Activated T-cell treated with anti-CD3 and anti-CD28 coated beads, Interleukin-2, amount 50 U/mL, for 48 hours (primary cell): ENCODE data around the gene SH3RF1.

Experiments used
- DNase-seq, 2 experiments: peaks; one replicate each; pipeline ENCODE4 v3.0.0-alpha.2; 2020

Gene SH3RF1

GRCh38 chr4:169127314-169127713, 143.4 kb downstream of the SH3RF1 start:
- no peak for DNase-seq

- DNase-seq, result no peak
Measured at GRCh38 chr4:169124661-169125060, 146.1 kb downstream of the SH3RF1 start.

GRCh38 chr4:169122422-169122821, 148.3 kb downstream of the SH3RF1 start:
- no peak for DNase-seq

GRCh38 chr4:169121861-169122382, 148.8 kb downstream of the SH3RF1 start:
- DNase-seq, result no peak

GRCh38 chr4:169120624-169121023, 150.1 kb downstream of the SH3RF1 start:
- DNase-seq, result no peak

- DNase-seq, result no peak
Measured at GRCh38 chr4:169119536-169119935, 151.2 kb downstream of the SH3RF1 start.

- no peak for DNase-seq
Measured at GRCh38 chr4:169117591-169118081, 153.1 kb downstream of the SH3RF1 start.

GRCh38 chr4:169116270-169116901, 154.4 kb downstream of the SH3RF1 start:
- no peak for DNase-seq

- peak in 1 of 2 experiments; percentile 20 for DNase-seq
Measured at GRCh38 chr4:169115897-169116254, 154.9 kb downstream of the SH3RF1 start.

- DNase-seq, result no peak
Measured at GRCh38 chr4:169115144-169115896, 155.4 kb downstream of the SH3RF1 start.

GRCh38 chr4:169114341-169114974, 156.3 kb downstream of the SH3RF1 start:
- DNase-seq, result no peak

- DNase-seq, result no peak
Measured at GRCh38 chr4:169110633-169111032, 160.1 kb downstream of the SH3RF1 start.

- no peak for DNase-seq
Measured at GRCh38 chr4:169109035-169109675, 161.6 kb downstream of the SH3RF1 start.

- DNase-seq, result no peak
Measured at GRCh38 chr4:169108303-169108702, 162.5 kb downstream of the SH3RF1 start.

- DNase-seq, result no peak
Measured at GRCh38 chr4:169107528-169107927, 163.2 kb downstream of the SH3RF1 start.

GRCh38 chr4:169106696-169107229, 164.0 kb downstream of the SH3RF1 start:
- DNase-seq, result no peak

GRCh38 chr4:169105620-169106019, 165.1 kb downstream of the SH3RF1 start:
- DNase-seq, result no peak

- DNase-seq, result no peak
Measured at GRCh38 chr4:169103966-169104412, 166.8 kb downstream of the SH3RF1 start.

- no peak for DNase-seq
Measured at GRCh38 chr4:169102026-169102425, 168.7 kb downstream of the SH3RF1 start.

GRCh38 chr4:169100670-169101101, 170.1 kb downstream of the SH3RF1 start:
- no peak for DNase-seq

GRCh38 chr4:169099771-169100180, 171.0 kb downstream of the SH3RF1 start:
- DNase-seq, result no peak

- DNase-seq, result no peak
Measured at GRCh38 chr4:169098969-169099690, 171.6 kb downstream of the SH3RF1 start.
